ENCODE data around the gene CCL4. TPM values are rescaled to one million over a fixed set of nuclear protein-coding genes. Genes with fewer than 3 reads are reported as not detected.

CCL4 gene
- total and polyA plus RNA-seq, 2 donors (not counting 1 experiment from before 2014, with no cell fraction given) = not detected

DNA sequence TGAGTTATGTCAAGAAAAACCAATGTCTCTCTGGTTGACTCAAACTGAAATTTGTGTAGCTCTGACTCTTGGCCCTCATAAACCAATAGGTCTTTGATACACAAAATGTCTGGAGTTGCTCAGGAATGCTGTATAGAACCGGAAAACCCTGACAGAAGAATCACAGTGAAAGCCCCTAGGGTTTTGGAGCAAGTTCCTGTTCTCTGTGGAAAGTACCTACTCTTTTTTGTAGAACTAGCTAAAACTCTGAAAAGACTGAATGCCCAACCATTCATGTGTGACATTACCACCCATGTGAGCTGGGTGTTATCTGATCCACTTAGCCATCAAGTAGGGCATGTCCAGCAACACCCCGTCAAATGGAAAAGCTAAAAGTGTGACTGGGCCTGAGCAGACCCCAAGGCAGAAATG is 28.8 kb downstream of the CCL4 start:
- H3K4me1 ChIP-seq (ENCODE audit: control insufficient read depth, extremely low read depth, insufficient read depth, low read length) = no peaks in the 10 kb centered on the region

DNA sequence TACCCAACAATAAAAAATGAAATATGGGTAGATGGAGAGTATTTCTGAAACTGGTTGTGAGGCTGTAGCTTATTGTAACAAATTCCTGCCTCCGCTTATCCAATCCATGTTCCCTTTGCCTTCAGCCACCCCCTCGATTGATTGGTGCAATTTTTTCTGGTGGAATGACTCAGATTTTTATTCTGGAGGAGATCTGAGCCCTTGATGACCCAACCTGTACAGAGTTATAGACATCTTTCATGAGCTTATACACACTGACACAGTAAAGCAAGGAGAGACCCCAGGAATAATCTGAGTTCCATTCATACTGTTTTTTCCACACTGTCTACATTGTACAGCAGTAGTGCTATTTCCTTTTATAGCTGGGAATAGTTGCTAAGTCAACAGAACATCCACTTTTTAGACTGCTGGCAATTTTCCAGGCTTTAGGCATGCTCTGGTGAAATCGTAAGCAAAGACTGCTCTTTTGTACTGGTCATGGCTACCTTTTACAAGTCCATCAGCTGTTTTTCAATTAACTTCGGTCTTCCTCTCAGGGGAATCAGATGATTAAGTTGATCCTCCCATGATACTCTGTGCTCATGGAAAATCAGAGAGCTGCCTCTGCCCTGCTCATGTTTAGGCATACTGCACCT is 30.1 kb downstream of the CCL4 start:
- peak in 1 of 2 donors; percentile 38 for DNase-seq (ENCODE audit: low read depth in 2 of 2)
- no peaks in the 10 kb centered on the region for H3K9me3 ChIP-seq (ENCODE audit: control insufficient read depth, insufficient read depth, low read depth, low read length)
- no peaks in the 10 kb centered on the region for H4K20me1 ChIP-seq (ENCODE audit: control insufficient read depth, extremely low read depth, insufficient read depth, low read length)
- no peaks in the 10 kb centered on the region for H3K27me3 ChIP-seq (ENCODE audit: control insufficient read depth, insufficient read depth, low read length)
- H3K27ac ChIP-seq (ENCODE audit: insufficient read depth, low read length) = no peak overlapping the region
- TF ChIP-seq, protein P1, sequence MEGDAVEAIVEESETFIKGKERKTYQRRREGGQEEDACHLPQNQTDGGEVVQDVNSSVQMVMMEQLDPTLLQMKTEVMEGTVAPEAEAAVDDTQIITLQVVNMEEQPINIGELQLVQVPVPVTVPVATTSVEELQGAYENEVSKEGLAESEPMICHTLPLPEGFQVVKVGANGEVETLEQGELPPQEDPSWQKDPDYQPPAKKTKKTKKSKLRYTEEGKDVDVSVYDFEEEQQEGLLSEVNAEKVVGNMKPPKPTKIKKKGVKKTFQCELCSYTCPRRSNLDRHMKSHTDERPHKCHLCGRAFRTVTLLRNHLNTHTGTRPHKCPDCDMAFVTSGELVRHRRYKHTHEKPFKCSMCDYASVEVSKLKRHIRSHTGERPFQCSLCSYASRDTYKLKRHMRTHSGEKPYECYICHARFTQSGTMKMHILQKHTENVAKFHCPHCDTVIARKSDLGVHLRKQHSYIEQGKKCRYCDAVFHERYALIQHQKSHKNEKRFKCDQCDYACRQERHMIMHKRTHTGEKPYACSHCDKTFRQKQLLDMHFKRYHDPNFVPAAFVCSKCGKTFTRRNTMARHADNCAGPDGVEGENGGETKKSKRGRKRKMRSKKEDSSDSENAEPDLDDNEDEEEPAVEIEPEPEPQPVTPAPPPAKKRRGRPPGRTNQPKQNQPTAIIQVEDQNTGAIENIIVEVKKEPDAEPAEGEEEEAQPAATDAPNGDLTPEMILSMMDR (conservative IDR thresholded peaks at IDR 0.05 in 1 of 2, IDR thresholded peaks at IDR 0.05 in 1 of 2; ENCODE audit: low read depth in 1 of 2, low read length in 2 of 2) = no peak
- TF ChIP-seq EZH2 (IDR thresholded peaks at IDR 0.05; ENCODE audit: low read length, missing control alignments) = no peak
- H2AFZ ChIP-seq (ENCODE audit: low read length) = no peak overlapping the region
- no peak overlapping the region for H3K4me3 ChIP-seq (replicated peaks in 1 of 4; ENCODE audit: control extremely low read depth in 1 of 4, insufficient read depth in 1 of 4, low read depth in 3 of 4, low read length in 4 of 4)
- no peak overlapping the region for H3K9ac ChIP-seq (ENCODE audit: insufficient read depth, low read length)
- no peaks in the 10 kb centered on the region for H3K79me2 ChIP-seq (ENCODE audit: control insufficient read depth, insufficient read depth, low read length)
- H3K36me3 ChIP-seq (ENCODE audit: control insufficient read depth, insufficient read depth, low read length) = no peaks in the 10 kb centered on the region
- no peak overlapping the region for H3K4me2 ChIP-seq (ENCODE audit: extremely low read depth, insufficient read depth, low read length)
- no peaks in the 10 kb centered on the region for H3K4me1 ChIP-seq (ENCODE audit: control insufficient read depth, extremely low read depth, insufficient read depth, low read length)

More for the DNA sequence above, 28.8 kb downstream of the CCL4 start:
- no peak for DNase-seq (ENCODE audit: low read depth in 2 of 2)
- no peak for TF ChIP-seq EZH2 (IDR thresholded peaks at IDR 0.05; ENCODE audit: low read length, missing control alignments)
- TF ChIP-seq, protein P1 (conservative IDR thresholded peaks at IDR 0.05 in 1 of 2, IDR thresholded peaks at IDR 0.05 in 1 of 2; ENCODE audit: low read depth in 1 of 2, low read length in 2 of 2) = no peak
- no peaks in the 10 kb centered on the region for H4K20me1 ChIP-seq (ENCODE audit: control insufficient read depth, extremely low read depth, insufficient read depth, low read length)
- no peak overlapping the region for H3K9ac ChIP-seq (ENCODE audit: insufficient read depth, low read length)
- no peak overlapping the region for H3K4me2 ChIP-seq (ENCODE audit: extremely low read depth, insufficient read depth, low read length)
- no peaks in the 10 kb centered on the region for H3K79me2 ChIP-seq (ENCODE audit: control insufficient read depth, insufficient read depth, low read length)
- H3K4me3 ChIP-seq (replicated peaks in 1 of 4; ENCODE audit: control extremely low read depth in 1 of 4, insufficient read depth in 1 of 4, low read depth in 3 of 4, low read length in 4 of 4) = no peak overlapping the region
- no peaks in the 10 kb centered on the region for H3K36me3 ChIP-seq (ENCODE audit: control insufficient read depth, insufficient read depth, low read length)
- H3K27me3 ChIP-seq (ENCODE audit: control insufficient read depth, insufficient read depth, low read length) = no peaks in the 10 kb centered on the region
- H2AFZ ChIP-seq (ENCODE audit: low read length) = no peak overlapping the region
- H3K27ac ChIP-seq (ENCODE audit: insufficient read depth, low read length) = no peak overlapping the region
- no peaks in the 10 kb centered on the region for H3K9me3 ChIP-seq (ENCODE audit: control insufficient read depth, insufficient read depth, low read depth, low read length)

DNA sequence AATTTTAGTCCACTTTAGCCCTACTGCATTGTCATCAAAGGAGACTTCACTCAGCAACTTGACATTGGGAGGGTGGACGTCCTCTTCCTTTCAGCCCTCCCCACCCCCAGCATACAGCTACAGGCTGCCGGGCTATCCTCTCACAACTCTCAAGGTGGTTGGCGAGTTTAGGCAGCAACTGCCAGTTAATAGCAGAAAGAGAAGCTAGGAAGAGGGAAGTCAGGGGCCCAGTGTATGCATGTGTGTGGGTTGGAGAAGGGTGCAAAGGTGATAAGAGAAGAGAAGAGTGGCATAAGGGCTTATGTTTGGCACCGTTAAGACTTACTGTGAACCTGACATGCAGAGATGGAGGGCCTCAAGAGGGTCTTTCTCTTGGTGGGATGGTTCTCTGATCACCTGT is 31.8 kb downstream of the CCL4 start:
- no peak overlapping the region for H3K27ac ChIP-seq (ENCODE audit: insufficient read depth, low read length)
- H3K9me3 ChIP-seq (ENCODE audit: control insufficient read depth, insufficient read depth, low read depth, low read length) = no peaks in the 10 kb centered on the region
- DNase-seq (ENCODE audit: low read depth in 2 of 2) = no peak
- H3K79me2 ChIP-seq (ENCODE audit: control insufficient read depth, insufficient read depth, low read length) = no peaks in the 10 kb centered on the region
- no peaks in the 10 kb centered on the region for H3K4me1 ChIP-seq (ENCODE audit: control insufficient read depth, extremely low read depth, insufficient read depth, low read length)
- H3K27me3 ChIP-seq (ENCODE audit: control insufficient read depth, insufficient read depth, low read length) = no peaks in the 10 kb centered on the region
- H4K20me1 ChIP-seq (ENCODE audit: control insufficient read depth, extremely low read depth, insufficient read depth, low read length) = no peaks in the 10 kb centered on the region
- H3K36me3 ChIP-seq (ENCODE audit: control insufficient read depth, insufficient read depth, low read length) = no peaks in the 10 kb centered on the region
- TF ChIP-seq, protein P1 (conservative IDR thresholded peaks at IDR 0.05 in 1 of 2, IDR thresholded peaks at IDR 0.05 in 1 of 2; ENCODE audit: low read depth in 1 of 2, low read length in 2 of 2) = no peak
- TF ChIP-seq EZH2 (IDR thresholded peaks at IDR 0.05; ENCODE audit: low read length, missing control alignments) = no peak
- H3K4me3 ChIP-seq (replicated peaks in 1 of 4; ENCODE audit: control extremely low read depth in 1 of 4, insufficient read depth in 1 of 4, low read depth in 3 of 4, low read length in 4 of 4) = no peak overlapping the region
- H3K4me2 ChIP-seq (ENCODE audit: extremely low read depth, insufficient read depth, low read length) = no peak overlapping the region
- H3K9ac ChIP-seq (ENCODE audit: insufficient read depth, low read length) = no peak overlapping the region
- no peak overlapping the region for H2AFZ ChIP-seq (ENCODE audit: low read length)

All from fibroblast of lung (primary cell).